ENCODE measurements around the gene LRRC8B. TPM values are rescaled to one million over a fixed set of nuclear protein-coding genes. Genes with fewer than 3 reads are reported as not detected.

LRRC8B gene
- total RNA-seq, 2 experiments from 2014 or later: 18.0 to 20.4 TPM

DNA sequence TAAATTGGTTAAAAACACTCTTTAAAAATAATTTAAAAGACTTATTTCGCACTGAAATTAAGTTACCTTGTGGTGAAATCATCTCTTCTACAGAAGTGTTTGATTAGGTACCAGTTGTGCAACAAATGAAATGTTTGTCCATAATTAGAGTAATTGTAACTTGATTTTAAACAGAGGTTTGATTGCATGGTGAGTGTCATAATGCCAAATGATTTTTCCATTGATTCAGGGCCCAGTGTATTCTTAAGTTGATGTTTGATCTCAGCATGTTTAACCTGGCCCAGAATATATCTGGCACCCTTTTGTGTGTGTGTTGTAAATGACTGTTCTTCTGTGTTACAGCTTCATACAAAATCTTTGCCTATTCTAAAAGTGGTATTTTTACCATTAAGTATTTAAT lies 28.5 kb downstream of the LRRC8B start:
- peaks cover 48% of the 10 kb centered on the region for H3K36me3 Mint-ChIP-seq (ENCODE audit: low read depth)
- H3K27me3 Mint-ChIP-seq (ENCODE audit: low read depth): no peaks in the 10 kb centered on the region
- no peaks in the 10 kb centered on the region for H3K9me3 Mint-ChIP-seq
- H3K4me3 Mint-ChIP-seq: no peak overlapping the region
- peak overlapping the region; percentile 33 for H3K27ac Mint-ChIP-seq
- intact Hi-C loops (cut with micrococcal nuclease): no loop called here
- DNase-seq: no peak
- CTCF ChIA-PET: no interaction called here
- H3K4me1 Mint-ChIP-seq (ENCODE audit: low read depth): peaks cover 77% of the 10 kb centered on the region

DNA sequence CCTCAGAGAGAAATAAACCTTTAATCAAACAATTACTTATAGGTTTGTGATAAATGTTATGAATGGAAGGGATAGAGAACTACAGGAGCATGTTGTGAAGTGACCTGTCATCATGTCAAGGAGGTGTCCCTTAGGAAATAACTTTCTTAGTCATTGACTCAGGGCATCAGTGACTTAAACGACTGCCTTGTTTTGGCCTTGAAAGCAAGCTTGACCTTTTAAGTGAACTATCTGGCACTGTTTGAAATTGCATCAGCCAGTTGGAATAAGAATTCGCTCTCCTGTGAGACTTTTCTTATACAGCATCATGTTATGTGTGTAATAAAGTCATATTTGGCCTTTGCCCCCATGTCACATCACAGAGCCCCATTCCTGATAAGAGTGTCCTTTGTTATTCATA lies 30.9 kb downstream of the LRRC8B start:
- no peak for DNase-seq
- Mint-ChIP-seq H3K36me3 (ENCODE audit: low read depth) (peaks cover 58% of the 10 kb centered on the region), H3K4me1 (ENCODE audit: low read depth) (peaks cover 58% of the 10 kb centered on the region), H3K27me3 (ENCODE audit: low read depth) (no peaks in the 10 kb centered on the region), H3K9me3 (peaks cover 5% of the 10 kb centered on the region), H3K27ac (no peak overlapping the region), H3K4me3 (no peak overlapping the region)
- intact Hi-C loops (cut with micrococcal nuclease): no loop called here
- CTCF ChIA-PET: interaction anchor here (0.6 kb wide), 1 partner anchor 229 kb away, joined by 4 read pairs; no protein-coding TSS in a partner anchor

DNA sequence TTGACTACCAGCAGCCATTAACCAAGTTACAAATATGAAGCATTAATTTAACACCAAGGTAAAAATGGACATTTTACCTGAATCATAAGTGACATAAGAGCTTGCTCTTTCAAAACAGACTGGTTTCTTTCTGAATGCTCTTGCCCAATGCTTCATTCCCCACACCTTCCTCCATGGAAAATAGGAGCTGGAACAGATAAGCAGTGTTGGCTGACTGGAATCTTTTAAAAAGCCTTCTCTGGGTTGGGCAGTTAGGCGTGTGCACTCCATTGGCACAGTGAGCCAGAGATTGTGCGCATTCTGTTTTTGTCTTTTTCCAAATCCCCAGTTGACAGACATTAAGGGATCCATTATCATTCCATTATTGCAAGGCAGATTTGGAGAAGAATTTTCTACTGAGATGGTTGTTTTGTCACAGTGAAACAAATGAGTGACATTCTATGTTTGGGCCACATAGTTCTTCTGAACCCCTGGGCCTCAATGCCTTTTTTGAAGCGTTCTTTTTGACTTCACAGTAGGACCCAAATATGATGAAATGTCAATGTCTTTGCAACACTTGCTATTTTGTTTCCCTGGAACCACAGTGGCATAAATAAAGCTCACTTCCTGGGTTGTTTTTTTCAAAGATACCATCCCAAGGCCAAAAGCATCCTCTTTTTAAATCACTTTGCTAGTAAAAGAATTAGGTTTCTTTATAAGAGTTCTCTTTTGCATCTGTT lies 32.3 kb downstream of the LRRC8B start:
- no peak overlapping the region for H3K4me3 Mint-ChIP-seq
- peak overlapping the region; percentile 19 for H3K27ac Mint-ChIP-seq
- peaks cover 51% of the 10 kb centered on the region for H3K4me1 Mint-ChIP-seq (ENCODE audit: low read depth)
- peaks cover 5% of the 10 kb centered on the region for H3K9me3 Mint-ChIP-seq
- peaks cover 56% of the 10 kb centered on the region for H3K36me3 Mint-ChIP-seq (ENCODE audit: low read depth)
- intact Hi-C loops (cut with micrococcal nuclease): no loop called here
- no peak for DNase-seq
- CTCF ChIA-PET: interaction anchor here (0.9 kb wide), 1 partner anchor 9 kb away, joined by 3 read pairs; no protein-coding TSS in a partner anchor
- H3K27me3 Mint-ChIP-seq (ENCODE audit: low read depth): no peaks in the 10 kb centered on the region

DNA sequence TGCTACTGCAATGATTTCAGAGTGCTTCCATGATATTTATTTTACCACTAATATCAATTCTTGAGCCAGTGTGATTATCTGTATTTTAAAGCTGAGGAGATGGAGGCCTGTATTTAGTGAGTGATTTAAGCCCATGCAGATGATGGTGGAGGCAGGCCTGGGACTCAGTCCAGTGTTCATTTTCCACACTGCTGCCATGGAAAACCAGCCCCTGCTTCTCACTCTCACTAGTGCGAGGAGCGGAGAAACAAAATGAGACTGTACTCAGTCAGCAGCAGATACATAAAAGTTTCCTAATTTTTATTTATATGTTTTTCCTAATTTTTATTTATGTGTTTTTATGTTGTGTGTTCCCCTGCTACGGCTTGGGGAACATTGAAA lies 32.8 kb downstream of the LRRC8B start:
- peaks cover 52% of the 10 kb centered on the region for H3K4me1 Mint-ChIP-seq (ENCODE audit: low read depth)
- no peak for DNase-seq
- no peak overlapping the region for H3K4me3 Mint-ChIP-seq
- H3K36me3 Mint-ChIP-seq (ENCODE audit: low read depth): peaks cover 58% of the 10 kb centered on the region
- H3K9me3 Mint-ChIP-seq: peaks cover 5% of the 10 kb centered on the region
- H3K27ac Mint-ChIP-seq: no peak overlapping the region
- CTCF ChIA-PET: interaction anchor here (0.9 kb wide), 1 partner anchor 8 kb away, joined by 3 read pairs; no protein-coding TSS in a partner anchor
- intact Hi-C loops (cut with micrococcal nuclease): no loop called here
- no peaks in the 10 kb centered on the region for H3K27me3 Mint-ChIP-seq (ENCODE audit: low read depth)

DNA sequence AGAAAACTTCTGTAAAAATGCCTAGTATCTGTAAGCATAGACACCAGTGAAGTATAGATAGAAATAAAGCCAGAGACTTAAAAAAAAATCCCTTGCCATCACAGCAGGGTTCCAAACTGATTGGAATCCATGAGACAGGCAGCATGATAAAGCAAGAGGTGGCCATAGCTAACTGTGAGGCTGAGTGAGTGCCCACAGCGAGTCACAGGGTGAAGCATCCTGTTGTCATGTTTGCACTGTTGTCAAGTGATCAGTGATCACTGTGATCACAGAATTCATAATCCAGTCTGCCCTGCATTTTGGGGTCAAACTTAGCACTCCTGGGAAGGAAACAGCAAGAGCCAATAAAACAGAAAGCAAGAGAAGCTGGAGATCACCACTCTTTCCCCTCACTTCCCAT lies 33.3 kb downstream of the LRRC8B start:
- no peak overlapping the region for H3K27ac Mint-ChIP-seq

DNA sequence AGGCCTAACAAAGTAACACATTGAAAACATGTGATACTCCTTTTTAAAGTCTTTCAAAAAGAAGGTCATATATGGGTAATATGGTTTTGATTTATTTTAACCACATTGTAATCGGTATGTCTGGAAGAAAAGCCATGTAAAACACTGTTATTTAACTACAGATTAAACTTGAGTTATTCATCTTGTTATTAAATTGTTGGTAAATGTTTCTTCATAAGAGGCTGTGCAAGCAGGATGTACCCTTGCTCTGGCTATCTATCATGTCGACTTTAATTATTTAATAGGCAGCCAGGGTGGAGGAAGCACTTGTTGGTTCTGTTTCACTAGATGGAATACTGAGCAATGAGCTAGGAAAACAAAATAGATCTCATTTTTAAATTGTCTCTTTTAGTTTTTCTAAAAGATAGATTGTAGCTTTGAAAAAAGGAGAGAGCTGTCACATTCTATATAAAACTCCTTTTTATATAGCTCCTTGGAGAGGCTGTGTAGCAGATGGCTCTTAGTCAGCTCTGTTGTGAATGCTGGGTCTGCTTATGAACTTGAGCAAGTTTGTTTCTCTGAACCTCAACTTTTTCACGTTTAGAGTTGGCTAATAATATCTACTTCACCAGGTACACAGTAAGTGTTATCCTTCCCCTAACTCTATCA lies 39.5 kb downstream of the LRRC8B start:
- H3K9me3 Mint-ChIP-seq: peaks cover 5% of the 10 kb centered on the region
- H3K36me3 Mint-ChIP-seq (ENCODE audit: low read depth): peaks cover 23% of the 10 kb centered on the region
- intact Hi-C loops (cut with micrococcal nuclease): no loop called here
- no peaks in the 10 kb centered on the region for H3K27me3 Mint-ChIP-seq (ENCODE audit: low read depth)
- H3K4me1 Mint-ChIP-seq (ENCODE audit: low read depth): peaks cover 35% of the 10 kb centered on the region
- no peak for DNase-seq
- CTCF ChIA-PET: no interaction called here
- H3K27ac Mint-ChIP-seq: no peak overlapping the region
- no peak overlapping the region for H3K4me3 Mint-ChIP-seq

More for the DNA sequence above, 33.3 kb downstream of the LRRC8B start:
- peaks cover 5% of the 10 kb centered on the region for H3K9me3 Mint-ChIP-seq
- H3K4me1 Mint-ChIP-seq (ENCODE audit: low read depth): peaks cover 50% of the 10 kb centered on the region
- peaks cover 58% of the 10 kb centered on the region for H3K36me3 Mint-ChIP-seq (ENCODE audit: low read depth)
- no peaks in the 10 kb centered on the region for H3K27me3 Mint-ChIP-seq (ENCODE audit: low read depth)
- CTCF ChIA-PET: interaction anchor here (0.5 to 0.9 kb wide), 3 partner anchors 8 to 32 kb away, joined by 3 to 4 read pairs (median 3); no protein-coding TSS in a partner anchor
- intact Hi-C loops (cut with micrococcal nuclease): no loop called here
- H3K4me3 Mint-ChIP-seq: no peak overlapping the region
- DNase-seq: peak; percentile 29

DNA sequence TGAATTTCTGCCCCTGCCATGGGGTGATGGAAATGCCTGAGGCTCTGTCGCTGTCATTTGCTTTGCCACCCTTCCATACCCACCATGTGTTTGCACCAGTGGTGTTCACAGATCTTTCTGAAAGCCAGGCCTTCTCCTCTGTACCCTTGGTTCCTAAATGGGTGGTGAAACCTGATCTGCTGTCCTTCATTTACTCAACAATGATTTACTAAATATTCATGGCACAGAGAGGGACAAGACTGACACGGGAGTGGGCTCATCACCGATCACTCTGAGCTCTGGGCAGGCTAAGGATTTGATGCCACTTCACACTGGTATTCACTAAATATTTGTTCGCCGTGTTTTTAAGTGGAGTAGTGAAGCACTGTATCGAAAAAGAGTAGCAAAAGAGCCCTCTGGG lies 40.9 kb downstream of the LRRC8B start:
- Mint-ChIP-seq H3K27ac (no peak overlapping the region), H3K4me1 (ENCODE audit: low read depth) (peaks cover 37% of the 10 kb centered on the region), H3K4me3 (no peak overlapping the region), H3K27me3 (ENCODE audit: low read depth) (no peaks in the 10 kb centered on the region), H3K36me3 (ENCODE audit: low read depth) (peaks cover 29% of the 10 kb centered on the region), H3K9me3 (peaks cover 3% of the 10 kb centered on the region)
- no peak for DNase-seq
- intact Hi-C loops (cut with micrococcal nuclease): no loop called here
- CTCF ChIA-PET: interaction anchor here (0.9 to 1.1 kb wide), 2 partner anchors 8 to 82 kb away, joined by 3 read pairs; no protein-coding TSS in a partner anchor

DNA sequence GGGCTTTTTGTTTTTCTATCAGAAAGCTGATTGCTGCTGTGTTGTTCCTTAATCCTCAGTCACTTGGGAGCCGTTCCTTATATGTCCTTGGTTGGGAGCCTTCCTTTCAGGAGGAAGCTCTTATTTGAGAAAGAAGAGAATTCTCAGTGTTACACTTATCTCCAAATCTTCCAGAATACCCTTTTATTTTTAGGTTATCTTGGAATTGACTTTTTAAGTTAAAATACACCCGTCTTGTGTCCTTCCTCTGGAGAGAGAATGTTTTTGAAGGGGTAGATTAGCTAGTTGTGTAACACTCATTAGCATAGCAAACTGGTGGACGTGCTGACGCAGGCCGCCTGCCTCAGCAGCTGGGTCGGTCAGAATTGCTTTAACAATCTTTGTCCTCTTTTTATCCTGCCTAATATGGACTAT lies 42.1 kb downstream of the LRRC8B start:
- Mint-ChIP-seq H3K4me3 (no peak overlapping the region), H3K9me3 (peaks cover 7% of the 10 kb centered on the region), H3K27me3 (ENCODE audit: low read depth) (no peaks in the 10 kb centered on the region), H3K4me1 (ENCODE audit: low read depth) (peaks cover 46% of the 10 kb centered on the region), H3K36me3 (ENCODE audit: low read depth) (peaks cover 39% of the 10 kb centered on the region), H3K27ac (no peak overlapping the region)
- intact Hi-C loops (cut with micrococcal nuclease): no loop called here
- DNase-seq: no peak
- CTCF ChIA-PET: interaction anchor here (1.0 kb wide), 1 partner anchor 196 kb away, joined by 3 read pairs; no protein-coding TSS in a partner anchor

DNA sequence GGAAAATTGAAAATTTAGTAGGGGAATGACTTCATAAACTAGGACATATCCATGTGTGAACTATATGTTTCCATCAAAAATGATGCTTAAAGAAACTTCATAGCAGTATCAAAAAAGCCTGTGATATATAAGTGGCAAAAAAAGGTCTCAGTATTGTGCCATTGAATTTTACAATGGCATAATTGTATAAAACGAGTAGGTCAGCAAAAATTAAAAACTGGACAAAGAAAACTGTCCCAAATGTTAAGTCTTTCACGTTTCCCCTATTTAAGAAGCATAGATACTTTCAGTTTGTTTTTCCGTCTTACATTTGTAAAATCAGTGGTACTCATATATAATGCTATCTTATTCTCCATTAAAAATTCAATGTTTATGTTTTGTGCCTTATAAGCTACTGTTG lies 43.2 kb downstream of the LRRC8B start:
- H3K36me3 Mint-ChIP-seq (ENCODE audit: low read depth): peaks cover 40% of the 10 kb centered on the region
- peaks cover 40% of the 10 kb centered on the region for H3K4me1 Mint-ChIP-seq (ENCODE audit: low read depth)
- H3K4me3 Mint-ChIP-seq: no peak overlapping the region
- CTCF ChIA-PET: no interaction called here
- H3K27me3 Mint-ChIP-seq (ENCODE audit: low read depth): no peaks in the 10 kb centered on the region
- intact Hi-C loops (cut with micrococcal nuclease): no loop called here
- peaks cover 7% of the 10 kb centered on the region for H3K9me3 Mint-ChIP-seq
- DNase-seq: no peak
- H3K27ac Mint-ChIP-seq: no peak overlapping the region

DNA sequence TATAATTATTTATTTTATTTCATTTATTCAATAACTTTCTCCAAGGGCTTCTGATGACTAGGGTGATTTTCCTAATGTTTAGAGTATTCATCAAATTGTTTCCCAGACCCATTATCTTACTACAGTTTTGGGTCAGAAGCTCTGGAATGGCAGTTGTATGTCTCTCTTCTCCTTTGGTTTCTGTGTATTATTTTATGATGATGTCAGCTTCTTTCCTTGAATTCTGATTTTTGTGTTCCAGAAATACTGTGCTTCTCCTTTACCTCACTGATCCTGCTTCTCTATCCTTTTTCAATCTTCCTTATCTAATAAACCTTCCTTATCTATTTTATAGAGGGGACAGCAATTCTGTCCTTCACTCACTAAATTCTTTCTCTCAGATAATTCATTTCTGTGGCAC lies 48.8 kb downstream of the LRRC8B start:
- H3K27ac Mint-ChIP-seq: no peak overlapping the region
- no peaks in the 10 kb centered on the region for H3K27me3 Mint-ChIP-seq (ENCODE audit: low read depth)
- peaks cover 7% of the 10 kb centered on the region for H3K9me3 Mint-ChIP-seq
- DNase-seq: no peak
- H3K4me3 Mint-ChIP-seq: no peak overlapping the region
- intact Hi-C loops (cut with micrococcal nuclease): no loop called here
- H3K36me3 Mint-ChIP-seq (ENCODE audit: low read depth): peaks cover 51% of the 10 kb centered on the region
- H3K4me1 Mint-ChIP-seq (ENCODE audit: low read depth): peaks cover 26% of the 10 kb centered on the region
- CTCF ChIA-PET: interaction anchor here (1.3 kb wide), 1 partner anchor 12 kb away, joined by 4 read pairs; no protein-coding TSS in a partner anchor

DNA sequence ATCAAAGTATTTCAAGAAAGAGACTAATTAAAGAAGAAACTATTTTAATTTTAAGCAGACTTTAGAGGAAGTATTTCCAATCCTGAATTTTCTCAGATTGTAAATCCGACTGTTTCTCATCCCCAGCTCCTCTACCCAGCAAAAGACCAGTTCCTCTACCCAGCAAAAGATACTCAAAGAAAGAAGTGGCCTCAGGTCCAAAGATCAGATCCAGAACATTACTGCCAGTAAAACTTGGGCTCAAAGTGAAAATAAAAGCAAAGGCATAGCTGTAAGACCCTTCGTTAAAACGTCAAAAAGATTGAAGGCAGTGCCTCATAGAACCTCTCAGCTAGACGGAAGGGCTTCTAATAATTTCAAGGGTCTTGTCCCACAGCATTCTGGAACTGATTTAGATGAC lies 50.0 kb downstream of the LRRC8B start:
- intact Hi-C loops (cut with micrococcal nuclease): no loop called here
- Mint-ChIP-seq H3K9me3 (peaks cover 7% of the 10 kb centered on the region), H3K27me3 (ENCODE audit: low read depth) (no peaks in the 10 kb centered on the region), H3K4me3 (no peak overlapping the region), H3K4me1 (ENCODE audit: low read depth) (peaks cover 28% of the 10 kb centered on the region), H3K27ac (no peak overlapping the region), H3K36me3 (ENCODE audit: low read depth) (peaks cover 50% of the 10 kb centered on the region)
- CTCF ChIA-PET: no interaction called here
- DNase-seq: no peak

DNA sequence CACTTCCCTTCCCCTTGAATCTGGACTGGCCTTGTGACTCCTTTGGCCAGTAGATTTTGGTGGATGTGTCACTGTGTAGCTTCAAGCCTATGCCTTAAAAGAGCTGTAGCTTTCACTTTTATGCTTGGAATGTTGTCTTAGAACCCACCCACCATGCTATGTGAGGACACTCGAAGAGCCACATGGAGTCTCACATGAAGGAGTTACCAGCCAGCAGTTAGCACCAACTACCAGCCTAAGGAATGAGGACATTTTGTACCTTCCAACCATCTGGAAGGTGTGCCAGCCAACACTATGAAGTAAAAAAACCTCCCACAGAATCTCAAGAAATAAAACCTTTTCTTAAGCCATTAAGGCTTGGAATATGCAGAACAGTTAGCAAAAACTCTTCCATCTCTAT lies 50.6 kb downstream of the LRRC8B start:
- CTCF ChIA-PET: no interaction called here
- Mint-ChIP-seq H3K36me3 (ENCODE audit: low read depth) (peaks cover 50% of the 10 kb centered on the region), H3K4me3 (no peak overlapping the region), H3K4me1 (ENCODE audit: low read depth) (peaks cover 31% of the 10 kb centered on the region), H3K27me3 (ENCODE audit: low read depth) (no peaks in the 10 kb centered on the region), H3K27ac (no peak overlapping the region), H3K9me3 (peaks cover 7% of the 10 kb centered on the region)
- DNase-seq: no peak
- intact Hi-C loops (cut with micrococcal nuclease): no loop called here

DNA sequence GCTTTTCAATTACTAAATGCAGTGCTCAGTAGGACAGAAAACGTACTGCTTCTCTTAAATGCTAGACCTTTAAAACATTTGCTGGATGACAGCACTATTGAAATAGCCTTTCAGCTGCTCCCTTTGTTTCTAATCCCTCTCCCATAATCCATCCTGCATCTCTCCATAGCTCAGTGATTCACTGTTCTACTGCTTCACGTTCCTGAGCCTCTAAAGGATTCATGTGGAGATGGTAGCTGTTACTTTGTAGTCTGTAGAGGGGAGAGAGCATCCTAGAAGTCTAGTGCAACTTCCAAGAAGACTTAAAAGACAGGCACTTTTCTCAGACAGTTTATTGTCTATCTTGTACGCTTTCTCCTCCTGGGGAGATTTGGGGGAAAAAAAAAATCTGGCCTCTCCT lies 51.4 kb downstream of the LRRC8B start:
- Mint-ChIP-seq H3K4me1 (ENCODE audit: low read depth) (peaks cover 33% of the 10 kb centered on the region), H3K9me3 (peaks cover under 1% of the 10 kb centered on the region), H3K36me3 (ENCODE audit: low read depth) (peaks cover 45% of the 10 kb centered on the region), H3K27ac (no peak overlapping the region), H3K27me3 (ENCODE audit: low read depth) (no peaks in the 10 kb centered on the region), H3K4me3 (no peak overlapping the region)
- CTCF ChIA-PET: no interaction called here
- DNase-seq: no peak
- intact Hi-C loops (cut with micrococcal nuclease): no loop called here

Measured in activated naive CD4-positive, alpha-beta T cell treated with anti-CD3 and anti-CD28 coated beads for 36 hours (primary cell).